Keratinocyte (primary cell): Measurements from ENCODE around the gene JAK1. TPM values are rescaled to one million over a fixed set of nuclear protein-coding genes. Genes with fewer than 3 reads are reported as not detected.

Experiments
- DNase-seq: peaks from one replicate; pipeline ENCODE4 v3.0.0-alpha.2; 2011; ENCODE audit warnings: low read depth, missing footprints, low spot score
- FAIRE-seq: peaks from 2 replicates; lab custom pipeline; 2011; peaks lifted over from hg19 to GRCh38; lab: Jason Lieb, UNC
- H2AFZ ChIP-seq: 2 replicates; pipeline ENCODE4 v1.6.0; 2012; ENCODE audit warnings: low read length, control low read depth, inconsistent platforms; ENCODE audit not compliant: control insufficient read depth
- H3K27ac ChIP-seq: 2 replicates; pipeline ENCODE4 v1.5.1; 2011; ENCODE audit warnings: low read length; ENCODE audit not compliant: control insufficient read depth, insufficient read depth
- H3K27me3 ChIP-seq: 3 replicates; pipeline ENCODE4 v1.6.0; 2011; ENCODE audit warnings: low read length; ENCODE audit not compliant: control insufficient read depth, insufficient read depth; ENCODE audit errors: extremely low read depth
- H3K36me3 ChIP-seq, 2 experiments: 2 replicates in 1 of 2; 3 replicates in 1 of 2; pipeline ENCODE4 v1.5.1; 2011; ENCODE audit warnings: low read length in 2 of 2, mild to moderate bottlenecking in 1 of 2; ENCODE audit not compliant: control insufficient read depth in 2 of 2, insufficient read depth in 2 of 2; ENCODE audit errors: extremely low read depth in 1 of 2
- H3K4me1 ChIP-seq: 3 replicates; pipeline ENCODE4 v1.5.1; 2011; ENCODE audit warnings: low read length; ENCODE audit not compliant: control insufficient read depth, insufficient read depth; ENCODE audit errors: extremely low read depth
- H3K4me2 ChIP-seq: 3 replicates; pipeline ENCODE4 v1.6.0; 2011; ENCODE audit warnings: low read depth, low read length; ENCODE audit not compliant: control insufficient read depth, insufficient read depth; ENCODE audit errors: extremely low read depth
- H3K4me3 ChIP-seq, 3 experiments: fragments of 200-600 bp in 1 of 3; sonication (generic) in 1 of 3; 2 replicates in 2 of 3; 3 replicates in 1 of 3; pipeline ENCODE4 v1.5.1; 2011 to 2016; ENCODE audit warnings: low read length in 3 of 3, mild to moderate bottlenecking in 3 of 3, control low read depth in 2 of 3, inconsistent platforms in 1 of 3, low read depth in 1 of 3, mixed read lengths in 1 of 3, mixed run types in 1 of 3, moderate library complexity in 1 of 3; ENCODE audit not compliant: control insufficient read depth in 2 of 3, insufficient read depth in 2 of 3; ENCODE audit errors: extremely low read depth in 1 of 3
- H3K79me2 ChIP-seq: 2 replicates; pipeline ENCODE4 v1.6.0; 2012; ENCODE audit warnings: low read length; ENCODE audit not compliant: control insufficient read depth, insufficient read depth
- H3K9ac ChIP-seq: 3 replicates; pipeline ENCODE4 v1.6.0; 2011; ENCODE audit warnings: low read length; ENCODE audit not compliant: control insufficient read depth, insufficient read depth; ENCODE audit errors: extremely low read depth
- H3K9me1 ChIP-seq: 3 replicates; pipeline ENCODE4 v1.6.0; 2011; ENCODE audit warnings: low read length; ENCODE audit not compliant: control insufficient read depth, insufficient read depth; ENCODE audit errors: extremely low read depth
- H3K9me3 ChIP-seq: 2 replicates; pipeline ENCODE4 v1.5.1; 2012; ENCODE audit warnings: low read depth, low read length; ENCODE audit not compliant: control insufficient read depth
- H4K20me1 ChIP-seq: 3 replicates; pipeline ENCODE4 v1.6.0; 2011; ENCODE audit warnings: low read length; ENCODE audit not compliant: control insufficient read depth, insufficient read depth; ENCODE audit errors: extremely low read depth
- CTCF ChIP-seq, 3 experiments: IDR thresholded peaks in 1 of 3; conservative IDR thresholded peaks in 1 of 3; optimal IDR thresholded peaks in 1 of 3; 2 replicates in 2 of 3; 3 replicates in 1 of 3; pipeline versions ENCODE3 to v1.5.1; 2011; ENCODE audit warnings: low read length in 3 of 3, mild to moderate bottlenecking in 3 of 3, moderate library complexity in 2 of 3, control low read depth in 1 of 3, inconsistent platforms in 1 of 3; ENCODE audit not compliant: insufficient read depth in 2 of 3; ENCODE audit errors: extremely low read depth in 1 of 3
- EZH2 ChIP-seq: IDR thresholded peaks from one replicate; pipeline ENCODE4 v1.6.1; 2012; ENCODE audit warnings: inconsistent platforms, mild to moderate bottlenecking, low read length, moderate library complexity
- dilution Hi-C: fragments of 300-500 bp; cut with MboI; formaldehyde crosslinking; loops from one replicate; pipeline ENCODE4 v1.7.0; 2020; ENCODE audit warnings: low sequenced_read_pairs; ENCODE audit not compliant: extremely low pct_ligation_motif_present
- polyA plus RNA-seq, 5 experiments: library from polyadenylated mRNA; depleted of rRNA in 3 of 5; stranded (reverse) in 3 of 5; stranded (forward) in 1 of 5; unstranded in 1 of 5; fragments of >200 nt; gene quantifications; 1 replicate in 1 of 5; 2 replicates in 3 of 5; 3 replicates in 1 of 5; pipeline versions ENCODE4 v1.2.1 to v1.2.3, GENCODE V29; 2011 to 2012; ENCODE audit warnings: missing spikeins in 2 of 5, low read depth in 1 of 5, low replicate concordance in 1 of 5

JAK1 gene
- polyA plus RNA-seq, 1 donor (not counting 4 experiments of a cell fraction or from before 2014, with no cell fraction given) = 50.9 TPM

DNA sequence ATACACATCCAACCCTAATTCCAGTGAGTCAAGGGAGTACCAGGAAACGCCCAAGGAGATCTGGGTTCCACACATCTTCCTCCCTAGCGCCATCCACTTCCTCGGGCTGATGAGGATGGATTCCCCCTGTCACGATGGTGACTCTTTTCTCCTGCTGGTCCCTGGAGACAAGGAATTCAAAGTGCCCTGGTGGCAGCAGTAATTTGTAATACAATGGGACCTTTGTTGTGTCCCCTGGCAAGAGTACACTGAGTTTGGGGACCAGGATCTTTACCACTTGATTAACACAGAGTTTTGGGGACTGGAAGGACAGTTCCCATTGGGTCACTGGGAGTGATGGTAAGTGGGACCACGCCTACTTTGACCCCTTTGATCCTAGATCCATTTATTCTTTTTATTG, 9.4 kb upstream of the JAK1 start:
- Histone ChIP-seq H3K79me2 (no peaks in the 10 kb centered on the region), H3K9ac (no peak overlapping the region), H3K27ac (no peak overlapping the region), H3K27me3 (no peaks in the 10 kb centered on the region), H3K9me1 (no peaks in the 10 kb centered on the region), H3K4me1 (no peaks in the 10 kb centered on the region), H3K9me3 (no peaks in the 10 kb centered on the region), H4K20me1 (no peaks in the 10 kb centered on the region), H3K36me3 (no peaks in the 10 kb centered on the region), H2AFZ (no peak overlapping the region), H3K4me2 (no peak overlapping the region), H3K4me3 (no peak overlapping the region)
- no peak for FAIRE-seq
- TF ChIP-seq EZH2 = no peak
- TF ChIP-seq CTCF (optimal IDR thresholded peaks at IDR 0.05 in 1 of 3, IDR thresholded peaks at IDR 0.05 in 1 of 3, conservative IDR thresholded peaks at IDR 0.05 in 1 of 3; ENCODE audit: extremely low read depth in 1 of 3, insufficient read depth in 2 of 3, low read length in 3 of 3) = no peak
- DNase-seq = no peak
- dilution Hi-C loops = no loop called here

DNA sequence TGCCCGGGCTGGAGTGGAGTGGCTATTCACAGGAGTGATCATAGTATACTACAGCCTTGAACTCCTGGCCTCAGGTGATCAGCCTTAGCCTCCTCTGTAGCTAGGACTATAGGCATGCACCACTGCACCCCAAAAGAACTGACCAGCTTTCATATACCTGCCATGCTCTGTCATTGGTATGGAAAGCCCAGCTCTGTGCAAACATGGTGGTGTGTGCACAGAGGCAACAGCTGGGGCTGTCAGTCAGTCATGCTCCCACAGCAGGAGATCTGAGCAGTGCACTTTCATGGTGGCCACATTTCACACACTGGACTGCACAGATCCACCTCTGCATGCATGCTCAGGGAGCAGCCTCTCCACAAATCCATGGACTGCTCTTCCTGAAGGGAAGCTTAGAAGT, 8.8 kb upstream of the JAK1 start:
- no peak overlapping the region for H3K4me3 ChIP-seq
- no peak for TF ChIP-seq CTCF (optimal IDR thresholded peaks at IDR 0.05 in 1 of 3, IDR thresholded peaks at IDR 0.05 in 1 of 3, conservative IDR thresholded peaks at IDR 0.05 in 1 of 3; ENCODE audit: extremely low read depth in 1 of 3, insufficient read depth in 2 of 3, low read length in 3 of 3)
- no peak for TF ChIP-seq EZH2
- DNase-seq (no peak), FAIRE-seq (no peak)
- no peak overlapping the region for H3K9ac ChIP-seq
- no peaks in the 10 kb centered on the region for H3K36me3 ChIP-seq
- no peaks in the 10 kb centered on the region for H3K9me3 ChIP-seq
- dilution Hi-C loops = no loop called here
- no peak overlapping the region for H3K27ac ChIP-seq
- no peaks in the 10 kb centered on the region for H4K20me1 ChIP-seq
- H3K4me1 ChIP-seq = no peaks in the 10 kb centered on the region
- no peak overlapping the region for H3K4me2 ChIP-seq
- no peaks in the 10 kb centered on the region for H3K79me2 ChIP-seq
- no peaks in the 10 kb centered on the region for H3K9me1 ChIP-seq
- no peak overlapping the region for H2AFZ ChIP-seq
- H3K27me3 ChIP-seq = no peaks in the 10 kb centered on the region
